ENCODE results near the gene GTF3C4. TPM values are rescaled to one million over a fixed set of nuclear protein-coding genes. Genes with fewer than 3 reads are reported as not detected.

GTF3C4 gene
- polyA plus RNA-seq, 4 donors, result 1.6 to 13.8 (median 3.4) TPM

GRCh38 chr9:132731230-132731629 lies 61.0 kb downstream of the GTF3C4 start:
- Histone ChIP-seq H3K4me3 (ENCODE audit: low read depth in 1 of 3, low read length in 3 of 3) (no peak overlapping the region), H3K9me3 (ENCODE audit: control insufficient read depth in 2 of 2, insufficient read depth in 1 of 2, low read depth in 1 of 2, low read length in 1 of 2) (no peaks in the 10 kb centered on the region), H3K27me3 (ENCODE audit: control insufficient read depth in 3 of 3, insufficient read depth in 3 of 3, low read length in 3 of 3) (no peaks in the 10 kb centered on the region), H3K4me1 (ENCODE audit: control insufficient read depth in 3 of 3, insufficient read depth in 2 of 3, low read depth in 1 of 3, low read length in 2 of 3) (no peaks in the 10 kb centered on the region), H3K27ac (ENCODE audit: low read depth in 1 of 3, low read length in 2 of 3) (no peak overlapping the region), H3K36me3 (ENCODE audit: control insufficient read depth in 3 of 3, insufficient read depth in 2 of 3, low read depth in 1 of 3, low read length in 3 of 3) (no peaks in the 10 kb centered on the region)
- DNase-seq (peak; percentile 24 to 42), FAIRE-seq (no peak)
- WGBS, 3 donors, result 18 to 57% (median 27%) methylated on average over 3 of the region's 3 CpGs

GRCh38 chr9:132732326-132733259 lies 62.3 kb downstream of the GTF3C4 start:
- H3K36me3 ChIP-seq (ENCODE audit: control insufficient read depth in 3 of 3, insufficient read depth in 2 of 3, low read depth in 1 of 3, low read length in 3 of 3), result no peaks in the 10 kb centered on the region
- no peak overlapping the region for H3K4me3 ChIP-seq (ENCODE audit: low read depth in 1 of 3, low read length in 3 of 3)
- H3K27me3 ChIP-seq (ENCODE audit: control insufficient read depth in 3 of 3, insufficient read depth in 3 of 3, low read length in 3 of 3), result no peaks in the 10 kb centered on the region
- no peak overlapping the region for H3K27ac ChIP-seq (ENCODE audit: low read depth in 1 of 3, low read length in 2 of 3)
- 62 to 74% (median 70%) methylated on average over 17 of the region's 17 CpGs for WGBS, 3 donors
- DNase-seq, result no peak
- FAIRE-seq, result no peak
- H3K4me1 ChIP-seq (ENCODE audit: control insufficient read depth in 3 of 3, insufficient read depth in 2 of 3, low read depth in 1 of 3, low read length in 2 of 3), result no peaks in the 10 kb centered on the region
- H3K9me3 ChIP-seq (ENCODE audit: control insufficient read depth in 2 of 2, insufficient read depth in 1 of 2, low read depth in 1 of 2, low read length in 1 of 2), result no peaks in the 10 kb centered on the region

- H3K9me3 ChIP-seq (ENCODE audit: control insufficient read depth in 2 of 2, insufficient read depth in 1 of 2, low read depth in 1 of 2, low read length in 1 of 2), result no peaks in the 10 kb centered on the region
- 73 to 79% (median 73%) methylated on average over 22 of the region's 22 CpGs for WGBS, 3 donors
- FAIRE-seq, result no peak
- H3K27ac ChIP-seq (ENCODE audit: low read depth in 1 of 3, low read length in 2 of 3), result no peak overlapping the region
- H3K4me3 ChIP-seq (ENCODE audit: low read depth in 1 of 3, low read length in 3 of 3), result no peak overlapping the region
- H3K36me3 ChIP-seq (ENCODE audit: control insufficient read depth in 3 of 3, insufficient read depth in 2 of 3, low read depth in 1 of 3, low read length in 3 of 3), result no peaks in the 10 kb centered on the region
- H3K4me1 ChIP-seq (ENCODE audit: control insufficient read depth in 3 of 3, insufficient read depth in 2 of 3, low read depth in 1 of 3, low read length in 2 of 3), result no peaks in the 10 kb centered on the region
- DNase-seq, result no peak
- no peaks in the 10 kb centered on the region for H3K27me3 ChIP-seq (ENCODE audit: control insufficient read depth in 3 of 3, insufficient read depth in 3 of 3, low read length in 3 of 3)
Measured at GRCh38 chr9:132733260-132733815, 63.1 kb downstream of the GTF3C4 start.

- peaks cover 0 to 15% (median 0%) of the 10 kb centered on the region in 3 donors for H3K4me1 ChIP-seq (ENCODE audit: control insufficient read depth in 3 of 3, insufficient read depth in 2 of 3, low read depth in 1 of 3, low read length in 2 of 3)
- 47 to 75% (median 50%) methylated on average over 9 of the region's 9 CpGs for WGBS, 3 donors
- FAIRE-seq (no peak), DNase-seq (peak; percentile 24 to 81)
- H3K36me3 ChIP-seq (ENCODE audit: control insufficient read depth in 3 of 3, insufficient read depth in 2 of 3, low read depth in 1 of 3, low read length in 3 of 3), result no peaks in the 10 kb centered on the region
- H3K4me3 ChIP-seq (ENCODE audit: low read depth in 1 of 3, low read length in 3 of 3), result no peak overlapping the region
- H3K27ac ChIP-seq (ENCODE audit: low read depth in 1 of 3, low read length in 2 of 3), result no peak overlapping the region
- peaks cover 0 to 27% (median 11%) of the 10 kb centered on the region in 3 donors for H3K27me3 ChIP-seq (ENCODE audit: control insufficient read depth in 3 of 3, insufficient read depth in 3 of 3, low read length in 3 of 3)
- no peaks in the 10 kb centered on the region for H3K9me3 ChIP-seq (ENCODE audit: control insufficient read depth in 2 of 2, insufficient read depth in 1 of 2, low read depth in 1 of 2, low read length in 1 of 2)
Measured at GRCh38 chr9:132739710-132740310, 69.5 kb downstream of the GTF3C4 start.

DNA sequence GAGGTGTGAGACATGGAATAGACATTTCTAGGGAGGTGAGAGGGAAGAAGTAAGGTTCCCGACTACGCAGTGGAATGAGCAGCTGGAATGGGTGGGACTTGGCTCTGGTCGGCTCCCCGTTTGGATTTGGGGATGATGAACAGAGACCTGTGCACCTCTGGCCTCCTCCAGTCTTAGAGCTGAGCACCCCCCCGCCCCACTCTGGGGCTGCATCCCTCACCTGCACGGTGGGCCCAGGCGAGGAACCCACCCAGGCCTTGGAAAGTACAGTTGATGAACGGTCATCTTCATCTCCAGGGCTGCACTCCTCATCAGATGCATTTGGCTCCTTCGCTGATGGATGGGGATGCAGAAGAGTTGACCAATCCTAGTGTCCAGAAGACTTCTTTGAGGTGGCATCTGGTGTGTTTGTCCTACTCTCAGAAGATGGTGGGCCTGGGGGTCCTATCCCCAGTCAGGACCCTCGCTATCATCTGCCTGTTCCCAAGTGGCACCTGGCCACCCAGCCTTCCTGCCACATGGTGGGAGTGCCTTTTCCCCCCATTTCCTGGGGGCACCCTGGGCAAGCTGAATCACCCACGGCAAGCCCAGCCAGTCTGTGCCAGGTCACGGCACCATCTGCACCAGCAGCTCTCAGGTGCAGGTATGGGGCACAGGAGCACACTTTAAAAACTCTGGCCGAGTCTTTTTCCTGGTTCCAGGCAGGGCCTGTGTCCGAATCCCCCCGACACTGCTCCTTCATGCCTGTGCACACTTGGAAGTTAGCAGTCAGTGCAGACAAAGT lies 70.5 kb downstream of the GTF3C4 start:
- FAIRE-seq (no peak), DNase-seq (no peak)
- Histone ChIP-seq H3K4me1 (ENCODE audit: control insufficient read depth in 3 of 3, insufficient read depth in 2 of 3, low read depth in 1 of 3, low read length in 2 of 3) (peaks cover 0 to 20% (median 0%) of the 10 kb centered on the region in 3 donors), H3K4me3 (ENCODE audit: low read depth in 1 of 3, low read length in 3 of 3) (no peak overlapping the region), H3K27ac (ENCODE audit: low read depth in 1 of 3, low read length in 2 of 3) (no peak overlapping the region), H3K9me3 (ENCODE audit: control insufficient read depth in 2 of 2, insufficient read depth in 1 of 2, low read depth in 1 of 2, low read length in 1 of 2) (no peaks in the 10 kb centered on the region), H3K36me3 (ENCODE audit: control insufficient read depth in 3 of 3, insufficient read depth in 2 of 3, low read depth in 1 of 3, low read length in 3 of 3) (no peaks in the 10 kb centered on the region), H3K27me3 (ENCODE audit: control insufficient read depth in 3 of 3, insufficient read depth in 3 of 3, low read length in 3 of 3) (peaks cover 0 to 36% (median 14%) of the 10 kb centered on the region in 3 donors)
- WGBS, 3 donors, result 88 to 91% (median 89%) methylated on average over 15 of the region's 15 CpGs

DNA sequence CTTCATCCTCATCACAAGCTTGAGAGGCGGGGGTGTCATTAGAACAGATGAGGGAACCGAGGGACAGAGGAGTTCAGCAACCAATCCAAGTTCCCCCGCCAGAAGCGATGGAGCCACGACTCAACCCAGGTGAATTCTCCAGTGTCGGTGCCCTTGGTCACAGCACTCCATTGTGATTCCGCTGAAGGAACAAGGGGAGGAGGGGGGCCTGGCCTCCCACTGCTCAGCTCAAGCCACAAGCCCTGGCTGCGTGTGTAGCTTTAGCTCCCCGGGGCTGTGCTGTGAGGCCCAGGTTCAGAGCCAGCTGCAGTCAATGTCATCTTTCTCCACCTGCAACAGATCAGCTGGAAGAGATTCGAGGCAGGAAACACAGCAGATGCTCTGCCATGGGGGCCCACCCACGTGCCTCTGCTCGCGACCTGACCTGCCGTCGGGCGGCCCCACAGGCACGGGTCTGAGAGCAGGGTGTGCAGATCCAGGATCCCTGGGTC lies 72.6 kb downstream of the GTF3C4 start:
- DNase-seq, result no peak
- no peaks in the 10 kb centered on the region for H3K36me3 ChIP-seq (ENCODE audit: control insufficient read depth in 3 of 3, insufficient read depth in 2 of 3, low read depth in 1 of 3, low read length in 3 of 3)
- WGBS, 3 donors, result 48 to 55% (median 53%) methylated on average over 17 of the region's 17 CpGs
- H3K9me3 ChIP-seq (ENCODE audit: control insufficient read depth in 2 of 2, insufficient read depth in 1 of 2, low read depth in 1 of 2, low read length in 1 of 2), result no peaks in the 10 kb centered on the region
- no peak overlapping the region for H3K4me3 ChIP-seq (ENCODE audit: low read depth in 1 of 3, low read length in 3 of 3)
- no peak overlapping the region for H3K27ac ChIP-seq (ENCODE audit: low read depth in 1 of 3, low read length in 2 of 3)
- H3K4me1 ChIP-seq (ENCODE audit: control insufficient read depth in 3 of 3, insufficient read depth in 2 of 3, low read depth in 1 of 3, low read length in 2 of 3), result peaks cover 0 to 20% (median 0%) of the 10 kb centered on the region in 3 donors
- no peak for FAIRE-seq
- peaks cover 0 to 43% (median 15%) of the 10 kb centered on the region in 3 donors for H3K27me3 ChIP-seq (ENCODE audit: control insufficient read depth in 3 of 3, insufficient read depth in 3 of 3, low read length in 3 of 3)

GRCh38 chr9:132743931-132744479 lies 73.7 kb downstream of the GTF3C4 start:
- Histone ChIP-seq H3K27ac (ENCODE audit: low read depth in 1 of 3, low read length in 2 of 3) (no peak overlapping the region), H3K4me3 (ENCODE audit: low read depth in 1 of 3, low read length in 3 of 3) (no peak overlapping the region), H3K36me3 (ENCODE audit: control insufficient read depth in 3 of 3, insufficient read depth in 2 of 3, low read depth in 1 of 3, low read length in 3 of 3) (no peaks in the 10 kb centered on the region), H3K4me1 (ENCODE audit: control insufficient read depth in 3 of 3, insufficient read depth in 2 of 3, low read depth in 1 of 3, low read length in 2 of 3) (peaks cover 0 to 20% (median 0%) of the 10 kb centered on the region in 3 donors), H3K9me3 (ENCODE audit: control insufficient read depth in 2 of 2, insufficient read depth in 1 of 2, low read depth in 1 of 2, low read length in 1 of 2) (no peaks in the 10 kb centered on the region), H3K27me3 (ENCODE audit: control insufficient read depth in 3 of 3, insufficient read depth in 3 of 3, low read length in 3 of 3) (peaks cover 0 to 43% (median 15%) of the 10 kb centered on the region in 3 donors)
- FAIRE-seq (no peak), DNase-seq (no peak)
- 31 to 44% (median 33%) methylated on average over 13 of the region's 13 CpGs for WGBS, 3 donors
